Activated naive CD8-positive, alpha-beta T cell treated with anti-CD3 and anti-CD28 coated beads, Interleukin-2, amount 50 U/mL, for 24 hours (primary cell): ENCODE results near the gene C2CD4C.
A peak's percentile ranks its signal among the peaks of the same experiment; 100 is the strongest.

ENCODE experiments used
- ATAC-seq: fragments of 150-1000 bp; cut with Tn5 transposase; one replicate; pipeline ENCODE4 v1.10.0; 2021
- DNase-seq: peaks from one replicate; pipeline ENCODE4 v3.0.0; 2021
- H3K27ac Mint-ChIP-seq: one replicate; pipeline ENCODE4 v1.8.0; 2021; ENCODE audit warnings: mild to moderate bottlenecking, mixed read lengths
- H3K27me3 Mint-ChIP-seq: one replicate; pipeline ENCODE4 v1.8.0; 2021; ENCODE audit warnings: mixed read lengths
- H3K36me3 Mint-ChIP-seq: one replicate; pipeline ENCODE4 v1.8.0; 2021; ENCODE audit warnings: low read depth, mixed read lengths
- H3K4me1 Mint-ChIP-seq: one replicate; pipeline ENCODE4 v1.8.0; 2021; ENCODE audit warnings: mixed read lengths
- H3K4me3 Mint-ChIP-seq: one replicate; pipeline ENCODE4 v1.8.0; 2021; ENCODE audit warnings: mild to moderate bottlenecking, moderate library complexity, mixed read lengths
- H3K9me3 Mint-ChIP-seq: one replicate; pipeline ENCODE4 v1.8.0; 2021; ENCODE audit warnings: mixed read lengths

Gene C2CD4C

DNA sequence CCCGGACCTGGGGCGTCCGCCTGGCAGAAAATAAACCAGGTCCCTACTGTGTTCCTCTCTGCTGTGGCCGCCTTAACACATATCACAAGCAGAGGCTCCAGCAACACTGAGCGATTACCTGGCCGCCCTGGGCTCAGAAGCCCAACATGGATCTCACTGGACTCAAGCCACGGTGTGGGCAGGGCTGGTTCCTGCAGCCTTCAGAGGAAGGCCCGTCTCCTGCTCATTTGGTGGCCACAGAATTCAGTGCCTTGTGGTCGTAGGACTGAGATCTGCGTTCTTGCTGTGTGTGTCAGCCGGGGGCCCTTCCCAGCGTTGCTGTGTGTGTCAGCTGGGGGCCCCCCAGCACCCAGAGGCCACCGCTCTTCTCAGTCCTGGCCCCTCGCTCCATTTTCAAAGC is 30.2 kb downstream of the C2CD4C start:
- no peak for DNase-seq
- Mint-ChIP-seq H3K27me3 (peaks cover 10% of the 10 kb centered on the region), H3K9me3 (no peaks in the 10 kb centered on the region), H3K27ac (no peak overlapping the region), H3K4me1 (peaks cover 15% of the 10 kb centered on the region), H3K4me3 (no peak overlapping the region), H3K36me3 (no peaks in the 10 kb centered on the region)
- no peak for ATAC-seq

DNA sequence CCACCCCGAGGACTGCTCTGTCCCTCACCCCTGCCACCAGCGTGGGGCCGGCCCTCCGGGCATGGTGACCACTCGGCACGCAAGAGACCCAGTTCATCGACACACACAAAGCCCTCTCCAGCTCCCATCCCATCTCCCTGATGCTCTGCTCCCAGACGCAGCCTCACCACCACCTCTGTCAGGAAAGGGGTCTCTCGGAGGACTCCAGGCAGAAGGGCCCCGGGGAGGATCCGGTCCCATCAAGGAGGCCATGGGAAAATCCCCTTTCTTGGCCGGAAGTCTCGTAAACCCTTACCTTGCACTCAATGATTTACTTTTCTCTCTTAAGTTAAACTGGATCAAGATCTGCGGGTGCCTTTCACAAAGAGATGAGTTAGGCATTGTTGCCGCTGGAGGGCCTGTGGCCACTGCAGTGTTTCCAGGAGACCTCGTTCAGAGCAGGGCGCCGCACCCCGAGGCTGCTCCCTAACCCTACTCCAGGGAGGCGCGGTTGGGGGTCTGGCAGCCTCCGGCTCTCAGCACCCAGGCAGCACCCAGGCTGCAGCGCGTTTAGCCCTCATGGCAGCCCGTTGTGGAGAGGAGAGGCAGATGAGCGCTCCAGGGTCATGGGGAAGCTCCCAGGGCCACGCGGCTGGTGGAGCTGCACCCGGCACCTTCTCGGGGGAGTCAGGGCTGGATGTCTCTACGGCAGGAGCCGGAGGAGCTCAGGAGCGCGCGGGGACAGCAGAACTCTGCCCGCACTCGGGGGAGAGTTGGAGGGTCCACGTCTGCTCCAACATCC is 31.0 kb downstream of the C2CD4C start:
- Mint-ChIP-seq H3K4me1 (peaks cover 8% of the 10 kb centered on the region), H3K36me3 (no peaks in the 10 kb centered on the region), H3K9me3 (no peaks in the 10 kb centered on the region), H3K27me3 (peaks cover 6% of the 10 kb centered on the region), H3K27ac (no peak overlapping the region), H3K4me3 (no peak overlapping the region)
- DNase-seq (no peak), ATAC-seq (no peak)

DNA sequence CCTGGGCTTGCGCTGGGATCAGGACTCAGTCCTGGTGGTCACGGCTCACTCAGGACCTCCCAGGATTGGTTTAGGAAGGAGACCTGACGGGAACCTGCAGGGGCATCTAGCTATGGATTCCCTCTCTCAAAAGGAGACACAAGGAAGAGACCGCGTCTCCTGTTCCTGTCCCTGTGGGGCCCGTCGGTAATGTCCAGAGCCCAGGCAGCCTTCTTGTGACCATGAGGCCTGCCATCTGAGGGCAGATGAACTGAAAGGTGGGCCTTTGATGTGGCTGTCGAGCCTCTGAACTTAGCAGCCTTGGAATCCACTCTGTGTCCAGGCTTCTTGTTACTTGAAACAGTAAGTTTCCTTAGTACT is 32.9 kb downstream of the C2CD4C start:
- Mint-ChIP-seq H3K4me1 (no peaks in the 10 kb centered on the region), H3K27ac (no peak overlapping the region), H3K4me3 (no peak overlapping the region), H3K9me3 (no peaks in the 10 kb centered on the region), H3K27me3 (peaks cover 6% of the 10 kb centered on the region), H3K36me3 (no peaks in the 10 kb centered on the region)
- DNase-seq (no peak), ATAC-seq (no peak)

DNA sequence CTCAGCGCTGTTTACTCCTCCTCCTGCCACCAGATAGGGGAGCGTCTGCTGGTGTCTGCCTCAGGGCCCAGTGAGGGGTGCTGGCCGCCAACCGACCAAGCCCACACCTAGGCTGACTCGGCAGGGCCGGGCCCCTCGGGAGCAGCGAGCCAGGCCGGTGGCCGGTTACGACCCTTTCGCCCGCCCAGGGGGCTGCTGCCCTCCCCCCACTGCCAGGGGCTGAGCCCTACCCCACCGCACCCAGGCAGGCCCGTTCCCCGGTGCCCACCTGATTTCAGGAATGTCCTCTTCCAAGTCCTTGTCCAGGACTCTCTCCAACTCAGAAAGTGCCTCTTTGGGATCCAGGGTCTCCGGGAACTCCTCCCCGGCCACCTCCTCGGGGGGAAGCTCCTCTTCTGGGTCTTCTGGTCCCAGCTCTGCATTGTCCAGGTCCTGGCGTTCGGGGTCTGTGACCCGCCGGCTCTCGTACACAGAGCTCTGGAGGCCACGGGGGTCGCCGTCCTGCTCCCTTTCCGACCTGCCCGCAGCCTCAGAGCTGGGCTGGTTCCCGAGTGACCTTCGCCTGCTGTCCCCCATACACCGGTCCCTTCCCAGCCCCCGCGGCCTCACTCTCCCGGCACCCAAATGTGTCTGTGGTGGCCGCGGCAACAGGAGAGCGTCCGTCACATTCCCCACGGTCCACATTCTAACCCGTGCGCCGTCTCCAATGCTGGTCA is 33.4 kb downstream of the C2CD4C start:
- H3K27me3 Mint-ChIP-seq, result peaks cover 6% of the 10 kb centered on the region
- no peak for ATAC-seq
- no peaks in the 10 kb centered on the region for H3K9me3 Mint-ChIP-seq
- no peak for DNase-seq
- no peaks in the 10 kb centered on the region for H3K36me3 Mint-ChIP-seq
- no peak overlapping the region for H3K4me3 Mint-ChIP-seq
- no peaks in the 10 kb centered on the region for H3K4me1 Mint-ChIP-seq
- H3K27ac Mint-ChIP-seq, result no peak overlapping the region

DNA sequence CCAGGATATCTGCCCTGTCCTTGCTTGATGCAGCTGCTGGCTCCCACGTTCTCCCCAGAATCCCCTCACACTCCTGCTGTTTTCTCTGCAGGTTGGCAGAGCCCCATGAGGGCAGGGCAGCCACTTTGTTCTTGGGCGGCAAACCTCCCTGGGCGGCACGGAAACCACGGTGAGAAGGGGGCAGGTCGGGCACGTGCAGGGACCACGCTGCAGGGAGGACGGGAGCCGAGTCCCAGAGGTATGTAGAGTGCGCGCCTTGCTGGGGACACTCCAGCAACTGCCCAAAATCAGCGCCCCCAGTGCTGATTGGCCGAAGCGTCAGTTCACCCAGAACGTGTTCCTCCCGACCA is 34.1 kb downstream of the C2CD4C start:
- no peaks in the 10 kb centered on the region for H3K4me1 Mint-ChIP-seq
- H3K4me3 Mint-ChIP-seq, result no peak overlapping the region
- H3K36me3 Mint-ChIP-seq, result no peaks in the 10 kb centered on the region
- H3K27ac Mint-ChIP-seq, result no peak overlapping the region
- no peaks in the 10 kb centered on the region for H3K9me3 Mint-ChIP-seq
- no peak for ATAC-seq
- H3K27me3 Mint-ChIP-seq, result peaks cover 7% of the 10 kb centered on the region
- no peak for DNase-seq

- Mint-ChIP-seq H3K4me3 (no peak overlapping the region), H3K9me3 (no peaks in the 10 kb centered on the region), H3K27ac (no peak overlapping the region), H3K36me3 (no peaks in the 10 kb centered on the region), H3K27me3 (peaks cover 11% of the 10 kb centered on the region), H3K4me1 (no peaks in the 10 kb centered on the region)
- ATAC-seq (no peak), DNase-seq (no peak)
Observed at GRCh38 chr19:374183-374885, 34.6 kb downstream of the C2CD4C start.

- Mint-ChIP-seq H3K36me3 (no peaks in the 10 kb centered on the region), H3K27me3 (peaks cover 11% of the 10 kb centered on the region), H3K9me3 (no peaks in the 10 kb centered on the region), H3K4me3 (no peak overlapping the region), H3K4me1 (no peaks in the 10 kb centered on the region), H3K27ac (no peak overlapping the region)
- no peak for ATAC-seq
- DNase-seq, result no peak
Observed at GRCh38 chr19:373391-374182, 35.4 kb downstream of the C2CD4C start.

GRCh38 chr19:372306-372890 is 36.5 kb downstream of the C2CD4C start:
- Mint-ChIP-seq H3K36me3 (no peaks in the 10 kb centered on the region), H3K4me3 (no peak overlapping the region), H3K27me3 (peaks cover 16% of the 10 kb centered on the region), H3K27ac (no peak overlapping the region), H3K9me3 (no peaks in the 10 kb centered on the region), H3K4me1 (no peaks in the 10 kb centered on the region)
- no peak for DNase-seq
- ATAC-seq, result no peak

DNA sequence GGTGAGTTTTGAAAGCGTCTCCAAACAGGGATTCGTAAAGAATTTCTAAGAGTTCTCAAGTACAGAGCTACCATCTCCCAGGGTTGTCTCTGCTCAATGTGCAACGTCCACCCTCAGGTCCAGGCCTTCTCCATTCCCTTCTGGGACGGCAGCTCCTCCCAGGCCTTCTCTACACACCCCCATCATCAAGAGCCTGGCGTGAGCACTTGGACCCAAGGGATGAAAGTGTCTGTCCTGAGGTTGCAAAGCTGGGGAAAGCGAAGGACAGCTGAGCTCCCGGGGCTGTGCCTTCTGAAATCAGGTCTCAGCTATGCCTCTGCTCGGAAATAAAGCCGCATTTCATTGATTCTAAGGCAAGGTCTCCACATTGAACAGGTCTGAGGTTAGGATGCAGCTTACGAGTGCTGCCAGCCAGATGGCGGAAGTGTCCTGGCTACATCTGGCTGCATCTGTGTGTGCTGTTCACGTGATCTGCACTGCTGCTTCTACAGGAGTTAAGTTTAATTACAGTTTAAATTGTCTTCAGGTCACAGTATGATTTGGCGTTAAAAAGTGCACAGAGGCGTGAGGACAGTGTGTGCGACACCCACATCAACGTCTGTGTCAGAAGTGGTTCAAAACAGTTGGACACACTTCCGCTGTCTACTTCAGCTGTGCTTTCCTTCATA is 37.3 kb downstream of the C2CD4C start:
- H3K9me3 Mint-ChIP-seq, result no peaks in the 10 kb centered on the region
- DNase-seq (no peak), ATAC-seq (peak; percentile 12)
- no peak overlapping the region for H3K4me3 Mint-ChIP-seq
- H3K27me3 Mint-ChIP-seq, result peaks cover 21% of the 10 kb centered on the region
- H3K4me1 Mint-ChIP-seq, result no peaks in the 10 kb centered on the region
- no peak overlapping the region for H3K27ac Mint-ChIP-seq
- no peaks in the 10 kb centered on the region for H3K36me3 Mint-ChIP-seq

GRCh38 chr19:370641-371330 is 38.2 kb downstream of the C2CD4C start:
- H3K36me3 Mint-ChIP-seq, result no peaks in the 10 kb centered on the region
- no peak overlapping the region for H3K4me3 Mint-ChIP-seq
- no peaks in the 10 kb centered on the region for H3K9me3 Mint-ChIP-seq
- no peaks in the 10 kb centered on the region for H3K4me1 Mint-ChIP-seq
- H3K27ac Mint-ChIP-seq, result no peak overlapping the region
- DNase-seq (no peak), ATAC-seq (no peak)
- H3K27me3 Mint-ChIP-seq, result peaks cover 21% of the 10 kb centered on the region

DNA sequence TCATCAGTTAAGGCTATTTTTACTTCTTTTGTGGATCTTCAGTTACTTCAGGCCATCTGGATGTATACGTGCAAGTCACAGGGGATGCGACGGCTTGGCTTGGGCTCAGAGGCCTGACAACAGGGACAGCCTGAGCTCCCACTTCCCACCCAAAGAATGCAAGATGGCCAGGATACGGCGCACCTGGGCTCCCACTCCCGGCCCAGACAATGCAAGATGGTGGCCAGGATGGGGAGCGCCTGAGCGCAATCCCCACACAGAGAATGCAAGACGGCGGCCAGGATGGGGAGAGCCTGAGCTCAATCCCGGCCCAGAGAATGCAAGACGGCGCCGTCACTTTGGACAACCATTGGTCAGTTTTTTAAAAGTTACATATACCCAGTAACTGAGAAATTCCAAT is 39.1 kb downstream of the C2CD4C start:
- ATAC-seq (no peak), DNase-seq (no peak)
- no peak overlapping the region for H3K27ac Mint-ChIP-seq
- no peaks in the 10 kb centered on the region for H3K4me1 Mint-ChIP-seq
- H3K27me3 Mint-ChIP-seq, result peaks cover 21% of the 10 kb centered on the region
- H3K36me3 Mint-ChIP-seq, result no peaks in the 10 kb centered on the region
- no peaks in the 10 kb centered on the region for H3K9me3 Mint-ChIP-seq
- no peak overlapping the region for H3K4me3 Mint-ChIP-seq

- DNase-seq (no peak), ATAC-seq (no peak)
- Mint-ChIP-seq H3K4me3 (no peak overlapping the region), H3K9me3 (no peaks in the 10 kb centered on the region), H3K4me1 (no peaks in the 10 kb centered on the region), H3K27ac (no peak overlapping the region), H3K27me3 (peaks cover 21% of the 10 kb centered on the region), H3K36me3 (no peaks in the 10 kb centered on the region)
Observed at GRCh38 chr19:369256-369655, 39.7 kb downstream of the C2CD4C start.

GRCh38 chr19:368630-369024 is 40.3 kb downstream of the C2CD4C start:
- no peaks in the 10 kb centered on the region for H3K9me3 Mint-ChIP-seq
- ATAC-seq, result no peak
- peaks cover 21% of the 10 kb centered on the region for H3K27me3 Mint-ChIP-seq
- no peak overlapping the region for H3K27ac Mint-ChIP-seq
- DNase-seq, result no peak
- no peaks in the 10 kb centered on the region for H3K4me1 Mint-ChIP-seq
- no peak overlapping the region for H3K4me3 Mint-ChIP-seq
- no peaks in the 10 kb centered on the region for H3K36me3 Mint-ChIP-seq
